CD4-positive, CD25-positive, alpha-beta regulatory T cell (primary cell): ENCODE measurements around the gene CBFA2T2. TPM values are rescaled to one million over a fixed set of nuclear protein-coding genes. Genes with fewer than 3 reads are reported as not detected.
A peak's percentile ranks its signal among the peaks of the same experiment; 100 is the strongest.

Experiments
- ATAC-seq, 2 donors: fragments of 150-1000 bp; cut with Tn5 transposase; one replicate each; pipeline ENCODE4 v1.10.0; 2021; ENCODE audit warnings: low read depth in 2 of 2, moderate number of reproducible peaks in 2 of 2, moderate library complexity in 1 of 2
- DNase-seq, 3 donors: peaks; one replicate each; pipeline versions ENCODE4 v3.0.0 to v3.0.0-alpha.2; 2012 to 2022; ENCODE audit warnings: mixed read lengths in 1 of 3
- H3K27ac ChIP-seq: one replicate; pipeline ENCODE4 v1.7.0; 2013; ENCODE audit warnings: mild to moderate bottlenecking, low read length; ENCODE audit not compliant: insufficient read depth, poor library complexity, severe bottlenecking
- H3K27me3 ChIP-seq: one replicate; pipeline ENCODE4 v1.7.0; 2013; ENCODE audit warnings: low read length; ENCODE audit not compliant: control insufficient read depth, insufficient read depth
- H3K36me3 ChIP-seq: one replicate; pipeline ENCODE4 v1.7.0; 2013; ENCODE audit warnings: mild to moderate bottlenecking, low read length, moderate library complexity; ENCODE audit not compliant: control insufficient read depth, insufficient read depth
- H3K4me1 ChIP-seq: 2 replicates; pipeline ENCODE4 v1.7.0; 2013; ENCODE audit warnings: mild to moderate bottlenecking, low read length; ENCODE audit not compliant: insufficient read depth, control insufficient read depth, poor library complexity, severe bottlenecking
- H3K4me3 ChIP-seq: one replicate; pipeline ENCODE4 v1.7.0; 2013; ENCODE audit warnings: low read depth, mild to moderate bottlenecking, low read length, moderate library complexity
- H3K9me3 ChIP-seq, 2 experiments: 1 replicate in 1 of 2; 2 replicates in 1 of 2; pipeline ENCODE4 v1.7.0; 2013; ENCODE audit warnings: low read length in 2 of 2, mild to moderate bottlenecking in 1 of 2, moderate library complexity in 1 of 2; ENCODE audit not compliant: control insufficient read depth in 2 of 2
- H3K27ac Mint-ChIP-seq, 3 donors: one replicate each; pipeline ENCODE4 v1.8.0; 2020 to 2022; ENCODE audit warnings: mild to moderate bottlenecking in 3 of 3, mixed read lengths in 3 of 3, moderate library complexity in 2 of 3
- H3K27me3 Mint-ChIP-seq: one replicate; pipeline ENCODE4 v1.8.0; 2022; ENCODE audit warnings: mild to moderate bottlenecking, mixed read lengths
- H3K36me3 Mint-ChIP-seq: one replicate; pipeline ENCODE4 v1.8.0; 2020; ENCODE audit warnings: mixed read lengths
- H3K4me1 Mint-ChIP-seq, 4 donors: one replicate each; pipeline ENCODE4 v1.8.0; 2020 to 2022; ENCODE audit warnings: mixed read lengths in 4 of 4, mild to moderate bottlenecking in 1 of 4
- H3K4me3 Mint-ChIP-seq, 4 donors: one replicate each; pipeline ENCODE4 v1.8.0; 2020 to 2022; ENCODE audit warnings: mild to moderate bottlenecking in 4 of 4, mixed read lengths in 4 of 4, moderate library complexity in 3 of 4
- H3K9me3 Mint-ChIP-seq, 7 donors: one replicate each; pipeline ENCODE4 v1.8.0; 2020 to 2022; ENCODE audit warnings: mixed read lengths in 7 of 7, mild to moderate bottlenecking in 3 of 7, moderate library complexity in 2 of 7
- polyA plus RNA-seq, 4 donors: library from polyadenylated mRNA; unstranded; fragments of 300-500 nt; fragmentation: Illumina TruSeq; gene quantifications; one replicate each; pipeline ENCODE4 v1.2.3, GENCODE V29; 2021
- total RNA-seq: library from RNA; stranded (reverse); gene quantifications from one replicate; pipeline ENCODE4 v1.2.3, GENCODE V29; 2022

The CBFA2T2 gene
- total and polyA plus RNA-seq, 5 donors from 2014 or later, result 11.8 to 31.0 (median 14.0) TPM

DNA sequence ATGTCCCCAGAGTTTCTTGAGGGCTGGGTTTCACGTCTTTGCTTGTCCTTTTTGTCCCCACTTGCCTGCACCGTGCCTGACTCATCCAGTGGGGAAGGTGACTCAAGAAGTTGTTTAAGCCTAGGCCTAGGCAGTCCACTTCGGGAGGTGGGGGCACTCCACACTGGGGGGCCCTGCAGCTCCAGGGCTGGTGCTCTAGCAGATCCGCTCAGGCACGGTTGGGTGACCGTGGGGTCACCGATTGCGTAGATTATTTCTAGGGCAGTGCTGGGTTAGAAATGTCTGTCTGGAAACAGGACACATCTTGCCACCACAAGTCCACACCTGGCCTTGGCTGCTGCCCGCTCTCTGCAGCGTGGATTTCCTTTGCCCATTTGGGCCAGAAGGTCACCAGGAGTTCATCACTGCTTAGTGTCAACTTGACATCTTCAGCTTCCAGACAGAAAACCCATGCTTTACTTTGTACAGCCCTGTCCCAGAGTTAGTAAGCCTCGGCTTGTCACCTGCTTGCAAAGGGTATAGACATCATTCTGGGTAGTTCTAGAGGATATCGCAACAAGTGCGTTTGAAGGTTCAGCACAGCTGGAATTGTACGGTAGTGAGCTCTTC lies 158.6 kb downstream of the CBFA2T2 start:
- Histone ChIP-seq H3K4me1 (peaks cover 14% of the 10 kb centered on the region), H3K27me3 (no peaks in the 10 kb centered on the region), H3K9me3 (no peaks in the 10 kb centered on the region), H3K4me3 (no peak overlapping the region), H3K36me3 (peaks cover 18% of the 10 kb centered on the region), H3K27ac (no peak overlapping the region)
- Mint-ChIP-seq H3K4me3 (peak overlapping the region in 1 of 4 donors; percentile 33), H3K9me3 (no peaks in the 10 kb centered on the region), H3K27ac (no peak overlapping the region), H3K36me3 (peaks cover 13% of the 10 kb centered on the region), H3K27me3 (no peaks in the 10 kb centered on the region), H3K4me1 (peaks cover 6 to 52% (median 24%) of the 10 kb centered on the region in 4 donors)
- no peak for ATAC-seq
- DNase-seq, result no peak

DNA sequence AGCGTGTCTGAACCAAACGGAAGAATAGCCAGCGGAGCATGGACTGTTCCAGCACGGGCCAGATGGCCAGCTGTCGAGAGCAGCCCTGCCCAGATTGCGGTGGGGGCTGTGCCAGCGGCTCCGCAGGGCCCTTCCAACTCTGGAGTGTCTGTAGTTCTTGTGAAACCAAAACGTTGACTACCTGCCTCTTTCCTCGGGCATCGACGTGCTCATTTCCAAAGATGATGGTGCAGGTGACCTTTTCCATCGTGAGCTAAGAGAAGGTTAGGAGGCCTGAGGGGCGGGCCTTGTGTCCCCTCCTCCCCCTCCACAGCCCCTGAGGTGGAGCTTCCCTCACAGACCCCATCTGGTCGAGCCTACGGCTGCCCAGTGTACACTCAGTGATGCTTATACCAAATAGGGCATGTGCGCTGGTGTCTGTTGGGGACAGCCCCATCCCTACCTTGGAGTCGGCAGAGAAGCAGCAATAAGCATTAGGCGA lies 159.3 kb downstream of the CBFA2T2 start:
- H3K4me3 ChIP-seq, result no peak overlapping the region
- no peaks in the 10 kb centered on the region for H3K9me3 ChIP-seq
- Mint-ChIP-seq H3K4me3 (peak overlapping the region in 1 of 4 donors; percentile 19), H3K4me1 (peaks cover 8 to 52% (median 24%) of the 10 kb centered on the region in 4 donors), H3K27ac (peak overlapping the region in 1 of 3 donors; percentile 47), H3K36me3 (peaks cover 13% of the 10 kb centered on the region), H3K27me3 (no peaks in the 10 kb centered on the region), H3K9me3 (no peaks in the 10 kb centered on the region)
- ATAC-seq (no peak), DNase-seq (no peak)
- peaks cover 14% of the 10 kb centered on the region for H3K4me1 ChIP-seq
- no peak overlapping the region for H3K27ac ChIP-seq
- H3K27me3 ChIP-seq, result no peaks in the 10 kb centered on the region
- H3K36me3 ChIP-seq, result peaks cover 13% of the 10 kb centered on the region

DNA sequence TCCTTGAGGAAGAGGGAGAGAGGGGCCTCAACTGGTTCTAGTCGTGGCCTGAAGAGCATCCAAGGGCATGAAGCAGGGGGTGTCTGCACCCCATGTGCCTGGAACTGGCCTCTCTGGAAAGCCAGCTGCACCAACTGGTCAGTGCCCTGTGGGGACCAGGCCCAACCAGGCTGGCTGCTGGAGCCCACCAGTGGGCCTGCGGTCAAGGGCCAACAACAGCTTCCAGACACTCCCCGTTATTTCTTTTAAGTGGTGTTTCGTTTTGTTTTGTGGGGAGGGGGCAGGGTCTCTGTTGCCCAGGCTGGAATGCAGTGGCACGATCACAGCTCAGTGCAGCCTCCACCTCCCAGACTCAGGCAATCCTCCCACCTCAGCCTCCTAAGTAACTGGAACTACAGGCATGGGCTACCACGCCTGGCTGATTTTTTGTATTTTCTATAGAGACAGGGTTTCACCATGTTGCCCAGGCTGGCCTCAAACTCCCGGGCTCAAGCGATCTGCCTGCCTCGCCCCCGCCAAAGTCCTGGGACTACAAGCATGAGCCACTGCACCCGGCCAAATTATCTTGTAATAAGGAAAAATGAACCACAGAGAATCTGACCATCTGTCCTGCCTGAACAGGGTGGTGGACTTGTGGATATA lies 160.3 kb downstream of the CBFA2T2 start:
- Mint-ChIP-seq H3K27ac (peak overlapping the region in 1 of 3 donors; percentile 47), H3K27me3 (no peaks in the 10 kb centered on the region), H3K4me3 (peak overlapping the region in 1 of 4 donors; percentile 19), H3K36me3 (peaks cover 6% of the 10 kb centered on the region), H3K4me1 (peaks cover 8 to 52% (median 24%) of the 10 kb centered on the region in 4 donors), H3K9me3 (no peaks in the 10 kb centered on the region)
- H3K9me3 ChIP-seq, result no peaks in the 10 kb centered on the region
- H3K27me3 ChIP-seq, result no peaks in the 10 kb centered on the region
- no peak overlapping the region for H3K4me3 ChIP-seq
- peaks cover 4% of the 10 kb centered on the region for H3K36me3 ChIP-seq
- H3K4me1 ChIP-seq, result peaks cover 14% of the 10 kb centered on the region
- no peak for DNase-seq
- no peak overlapping the region for H3K27ac ChIP-seq
- no peak for ATAC-seq

DNA sequence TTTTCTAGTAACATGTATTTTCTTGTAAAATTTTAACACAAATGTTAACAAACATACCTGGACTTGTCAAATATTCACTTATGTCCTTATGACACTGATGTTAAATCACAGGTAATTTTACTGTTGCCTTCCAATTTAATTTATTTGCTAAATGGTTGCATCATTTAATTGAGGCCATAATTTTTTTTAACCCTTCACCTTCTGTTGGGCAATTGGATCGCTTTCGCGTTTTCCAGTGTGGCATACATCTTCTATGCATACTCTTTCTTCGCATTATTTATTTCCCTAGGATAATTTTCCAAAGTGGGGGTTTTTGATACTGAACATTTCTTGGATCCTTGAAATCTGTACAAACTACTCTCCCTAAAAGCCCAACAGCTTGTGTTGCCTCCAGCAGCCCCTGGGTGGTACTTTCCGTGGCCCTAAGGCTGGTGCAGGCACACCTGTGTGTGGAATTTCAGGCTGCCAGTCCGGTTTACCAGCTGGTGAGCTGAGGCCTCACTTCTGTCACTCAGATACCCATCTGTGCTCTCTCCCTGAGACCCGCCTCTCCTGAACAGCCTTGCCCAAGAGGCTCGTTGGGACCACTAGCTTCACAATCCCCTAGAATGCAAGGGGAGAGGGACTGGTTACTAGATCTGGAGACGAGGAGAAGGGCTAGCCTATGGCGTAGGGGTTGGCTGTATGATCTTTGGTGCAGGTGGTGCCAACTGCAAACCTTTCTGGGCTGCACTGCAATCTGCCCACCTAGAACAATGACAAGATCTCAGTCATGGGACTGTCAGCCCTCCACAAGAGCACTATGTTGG lies 161.1 kb downstream of the CBFA2T2 start:
- H3K4me3 ChIP-seq, result no peak overlapping the region
- peaks cover 8 to 52% (median 24%) of the 10 kb centered on the region in 4 donors for H3K4me1 Mint-ChIP-seq
- H3K36me3 ChIP-seq, result no peaks in the 10 kb centered on the region
- peak overlapping the region in 1 of 3 donors; percentile 55 for H3K27ac Mint-ChIP-seq
- no peak overlapping the region for H3K27ac ChIP-seq
- no peaks in the 10 kb centered on the region for H3K27me3 ChIP-seq
- H3K9me3 Mint-ChIP-seq, result no peaks in the 10 kb centered on the region
- ATAC-seq, result no peak
- no peak overlapping the region for H3K4me3 Mint-ChIP-seq
- H3K27me3 Mint-ChIP-seq, result no peaks in the 10 kb centered on the region
- DNase-seq, result no peak
- H3K36me3 Mint-ChIP-seq, result no peaks in the 10 kb centered on the region
- H3K9me3 ChIP-seq, result no peaks in the 10 kb centered on the region
- peaks cover 14% of the 10 kb centered on the region for H3K4me1 ChIP-seq

DNA sequence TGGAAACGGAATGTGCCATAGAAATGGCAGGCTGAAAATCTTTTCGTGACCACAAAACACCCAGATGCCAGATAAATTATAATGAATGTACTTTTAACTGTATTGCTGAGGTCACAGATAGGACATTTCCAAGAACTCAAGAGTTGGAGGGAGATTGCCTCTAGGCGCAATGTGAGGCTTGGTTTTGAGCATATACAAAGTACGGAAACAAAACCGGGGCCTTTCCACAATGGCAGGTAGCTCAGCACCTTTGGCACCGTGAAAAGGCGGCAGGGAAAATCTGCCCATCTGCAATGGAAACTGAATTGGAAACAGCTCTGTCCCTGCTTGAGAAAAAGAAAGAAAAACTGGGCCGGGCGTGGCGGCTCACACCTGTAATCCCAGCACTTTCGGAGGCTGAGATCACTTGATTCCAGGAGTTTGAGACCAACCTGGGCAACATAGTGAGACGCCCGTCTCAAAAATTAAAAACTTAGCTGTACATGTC lies 161.7 kb downstream of the CBFA2T2 start:
- H3K27me3 Mint-ChIP-seq, result no peaks in the 10 kb centered on the region
- H3K4me3 Mint-ChIP-seq, result no peak overlapping the region
- no peak for ATAC-seq
- no peak for DNase-seq
- H3K36me3 ChIP-seq, result no peaks in the 10 kb centered on the region
- H3K9me3 Mint-ChIP-seq, result no peaks in the 10 kb centered on the region
- H3K9me3 ChIP-seq, result no peaks in the 10 kb centered on the region
- H3K27ac ChIP-seq, result no peak overlapping the region
- peak overlapping the region in 1 of 3 donors; percentile 55 for H3K27ac Mint-ChIP-seq
- H3K4me1 ChIP-seq, result peaks cover 14% of the 10 kb centered on the region
- H3K36me3 Mint-ChIP-seq, result no peaks in the 10 kb centered on the region
- no peak overlapping the region for H3K4me3 ChIP-seq
- peaks cover 8 to 52% (median 24%) of the 10 kb centered on the region in 4 donors for H3K4me1 Mint-ChIP-seq
- H3K27me3 ChIP-seq, result no peaks in the 10 kb centered on the region

DNA sequence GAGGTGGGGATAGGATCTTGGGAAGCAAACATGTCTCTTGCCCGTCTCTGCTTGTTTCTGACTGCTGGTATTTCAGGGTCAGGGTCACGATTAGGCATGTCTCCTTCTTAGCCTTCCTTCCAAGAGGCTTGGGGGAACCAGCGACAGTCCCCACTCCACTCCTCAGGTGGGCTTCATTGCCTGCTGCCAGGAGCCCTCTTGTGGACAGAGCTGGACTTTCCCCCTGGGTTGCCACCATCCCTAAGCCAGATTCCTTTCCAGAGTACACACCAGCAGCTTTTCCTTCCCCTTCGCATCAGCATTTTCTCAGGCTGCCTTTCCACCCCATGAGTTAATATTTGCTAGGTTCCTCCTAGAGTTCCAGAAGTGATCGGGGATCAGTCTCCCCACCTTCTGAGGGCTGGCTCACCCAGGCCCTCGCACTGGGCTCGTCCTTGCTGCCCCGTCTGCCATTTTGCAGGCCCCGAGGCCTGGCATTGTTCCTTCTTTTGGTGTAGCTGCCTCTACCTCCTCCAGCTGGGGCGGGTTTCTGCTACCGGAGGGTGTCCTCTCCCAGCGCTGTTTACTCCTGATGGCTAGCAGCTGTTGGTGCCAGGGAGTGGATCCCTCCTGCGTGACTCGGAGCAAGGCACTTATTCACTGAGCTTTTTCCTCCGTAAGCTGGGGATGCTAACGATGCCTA lies 163.5 kb downstream of the CBFA2T2 start:
- H3K9me3 ChIP-seq, result no peaks in the 10 kb centered on the region
- ATAC-seq, result peak in 1 of 2 donors; percentile 57
- peak overlapping the region in 2 of 4 donors; percentile 43 to 82 for H3K4me3 Mint-ChIP-seq
- H3K4me3 ChIP-seq, result no peak overlapping the region
- H3K4me1 ChIP-seq, result peaks cover 5% of the 10 kb centered on the region
- peaks cover 4 to 38% (median 17%) of the 10 kb centered on the region in 4 donors for H3K4me1 Mint-ChIP-seq
- no peaks in the 10 kb centered on the region for H3K27me3 Mint-ChIP-seq
- DNase-seq, result peak in 2 of 3 donors; percentile 34 to 54
- no peaks in the 10 kb centered on the region for H3K36me3 ChIP-seq
- H3K9me3 Mint-ChIP-seq, result no peaks in the 10 kb centered on the region
- no peaks in the 10 kb centered on the region for H3K36me3 Mint-ChIP-seq
- no peak overlapping the region for H3K27ac ChIP-seq
- H3K27me3 ChIP-seq, result no peaks in the 10 kb centered on the region
- H3K27ac Mint-ChIP-seq, result peak overlapping the region in 2 of 3 donors; percentile 44 to 74

DNA sequence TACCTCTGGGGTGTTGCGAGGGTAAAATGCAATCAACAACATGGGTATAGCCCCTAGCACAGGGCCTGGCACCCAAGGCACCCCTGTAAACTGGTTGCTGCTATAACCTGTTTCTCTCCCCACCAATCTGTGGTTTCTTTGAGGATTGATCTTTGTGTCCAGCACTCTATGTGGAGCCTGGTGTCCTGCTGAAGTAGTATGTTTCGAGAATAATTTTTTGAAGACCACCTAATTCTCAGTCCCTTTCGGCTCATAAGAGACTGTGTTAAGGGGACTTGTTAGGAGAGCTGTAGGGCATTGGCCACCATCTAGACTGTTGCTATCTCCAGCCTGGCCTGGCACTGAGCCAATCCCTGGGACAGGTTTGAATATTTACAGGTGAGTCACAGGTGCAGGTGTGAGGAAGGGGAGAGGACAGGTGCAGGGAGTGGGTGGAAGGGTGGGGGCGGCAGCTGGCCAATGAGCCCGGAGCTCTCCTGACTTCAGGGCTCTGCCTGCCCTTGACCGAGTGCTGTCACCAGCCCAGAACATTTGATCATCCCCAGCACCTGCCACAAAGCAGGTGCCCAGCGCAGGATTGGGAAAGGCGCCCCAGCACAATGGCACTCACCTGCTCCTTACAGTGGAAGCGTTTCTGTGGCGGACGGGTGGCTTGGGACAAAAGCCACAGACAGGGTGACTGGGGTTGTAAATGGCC lies 164.2 kb downstream of the CBFA2T2 start:
- H3K27ac ChIP-seq, result no peak overlapping the region
- no peaks in the 10 kb centered on the region for H3K27me3 ChIP-seq
- no peaks in the 10 kb centered on the region for H3K9me3 Mint-ChIP-seq
- peaks cover 5% of the 10 kb centered on the region for H3K4me1 ChIP-seq
- ATAC-seq (no peak), DNase-seq (no peak)
- peak overlapping the region in 1 of 3 donors; percentile 44 for H3K27ac Mint-ChIP-seq
- no peaks in the 10 kb centered on the region for H3K36me3 Mint-ChIP-seq
- peak overlapping the region in 1 of 4 donors; percentile 41 for H3K4me3 Mint-ChIP-seq
- H3K27me3 Mint-ChIP-seq, result no peaks in the 10 kb centered on the region
- no peaks in the 10 kb centered on the region for H3K9me3 ChIP-seq
- H3K4me1 Mint-ChIP-seq, result peaks cover 4 to 31% (median 15%) of the 10 kb centered on the region in 4 donors
- H3K36me3 ChIP-seq, result no peaks in the 10 kb centered on the region
- H3K4me3 ChIP-seq, result no peak overlapping the region
